HepG2 (cell line): ENCODE data around the gene PHF19. TPM values are rescaled to one million over a fixed set of nuclear protein-coding genes. Genes with fewer than 3 reads are reported as not detected.

ENCODE experiments used
- ATAC-seq: fragments of 200-7000 bp; cut with Tn5 transposase; 3 replicates; pipeline ENCODE4 v1.9.1; 2020; ENCODE audit warnings: mild to moderate bottlenecking, moderate library complexity
- BruUV-seq: library from RNA; stranded (reverse); fragments of 400-500 nt; replicated peaks from 2 replicates; lab custom pipeline; 2021; lab: Mats Ljungman, UMichigan
- CTCF ChIA-PET: fragments of 300-600 bp; formaldehyde crosslinking; extraction: SDS; loops from one replicate; lab custom pipeline; 2021; ENCODE audit warnings: low total read pairs, inconsistent platforms, low intra/inter-chr PET ratio; lab: Yijun Ruan, JAX
- POLR2A ChIA-PET: fragments of 350-600 bp; sonication (Branson Sonifier 250); formaldehyde crosslinking; loops from one replicate; lab custom pipeline; 2020; ENCODE audit warnings: antibody characterized with exemption, inconsistent platforms; lab: Yijun Ruan, JAX
- DNase-seq: peaks from one replicate; pipeline ENCODE4 v3.0.0-alpha.2; 2015; ENCODE audit warnings: low spot score
- FAIRE-seq: peaks from 3 replicates; lab custom pipeline; 2011; peaks lifted over from hg19 to GRCh38; lab: Jason Lieb, UNC
- H2AFZ ChIP-seq: one replicate; pipeline ENCODE4 v1.6.1; 2011; ENCODE audit warnings: low read length, inconsistent platforms
- H3K27ac ChIP-seq: fragments of 300-600 bp; 3 replicates; pipeline ENCODE4 v1.8.0; 2011; ENCODE audit warnings: mixed run types, mild to moderate bottlenecking, mixed read lengths, low read length, inconsistent platforms; ENCODE audit not compliant: insufficient read depth; ENCODE audit errors: extremely low read length
- H3K27me3 ChIP-seq, 2 experiments: fragments of 200-600 bp in 1 of 2; 2 replicates in 1 of 2; 3 replicates in 1 of 2; pipeline versions ENCODE4 v1.6.0 to v1.8.0; 2011; ENCODE audit warnings: low read length in 2 of 2, mild to moderate bottlenecking in 2 of 2, moderate library complexity in 2 of 2, inconsistent platforms in 1 of 2; ENCODE audit not compliant: insufficient read depth in 2 of 2, control insufficient read depth in 1 of 2
- H3K36me3 ChIP-seq, 2 experiments: fragments of 200-600 bp in 1 of 2; replicated peaks in 1 of 2; 2 replicates in 1 of 2; 3 replicates in 1 of 2; pipeline versions ENCODE4 v1.5.1 to v1.8.0; 2011; ENCODE audit warnings: low read length in 2 of 2, inconsistent platforms in 1 of 2; ENCODE audit not compliant: insufficient read depth in 2 of 2, control insufficient read depth in 1 of 2
- H3K4me1 ChIP-seq: 2 replicates; pipeline ENCODE4 v1.5.1; 2012; ENCODE audit warnings: low read length, inconsistent platforms; ENCODE audit not compliant: insufficient read depth
- H3K4me2 ChIP-seq: 2 replicates; pipeline ENCODE4 v1.6.0; 2011; ENCODE audit warnings: low read depth, low read length, inconsistent platforms
- H3K4me3 ChIP-seq, 3 experiments: fragments of 200-600 bp in 1 of 3; sonication (generic), shearing (Covaris generic) in 1 of 3; replicated peaks in 1 of 3; 2 replicates each; pipeline ENCODE4 v1.5.1; 2011 to 2016; ENCODE audit warnings: low read length in 3 of 3, inconsistent platforms in 2 of 3, low read depth in 2 of 3, mild to moderate bottlenecking in 2 of 3, control low read depth in 1 of 3, mixed read lengths in 1 of 3; ENCODE audit not compliant: insufficient read depth in 1 of 3
- H3K79me2 ChIP-seq: one replicate; pipeline ENCODE4 v1.6.1; 2011; ENCODE audit warnings: low read length, inconsistent platforms; ENCODE audit not compliant: insufficient read depth
- H3K9ac ChIP-seq: 2 replicates; pipeline ENCODE4 v1.6.0; 2011; ENCODE audit warnings: mild to moderate bottlenecking, low read depth, low read length, inconsistent platforms; ENCODE audit not compliant: insufficient read depth
- H3K9me3 ChIP-seq: 2 replicates; pipeline ENCODE4 v1.5.1; 2012; ENCODE audit warnings: mild to moderate bottlenecking, low read length
- H4K20me1 ChIP-seq: 2 replicates; pipeline ENCODE4 v1.6.0; 2011; ENCODE audit warnings: inconsistent platforms, mild to moderate bottlenecking, low read length, moderate library complexity; ENCODE audit not compliant: insufficient read depth
- CEBPG ChIP-seq: IDR thresholded peaks from 2 replicates; pipeline ENCODE4 v1.6.1; 2016
- MEIS2 ChIP-seq: sonication (generic); formaldehyde crosslinking; IDR thresholded peaks from 2 replicates; pipeline ENCODE4 v1.9.0; 2021; ENCODE audit warnings: mild to moderate bottlenecking, missing genetic modification reagents
- NFIB ChIP-seq: sonication (generic); formaldehyde crosslinking; IDR thresholded peaks from 2 replicates; pipeline ENCODE4 v1.9.0; 2021; ENCODE audit warnings: missing genetic modification reagents, mild to moderate bottlenecking, borderline replicate concordance
- NFYB ChIP-seq: sonication (generic); formaldehyde crosslinking; IDR thresholded peaks from 2 replicates; pipeline ENCODE4 v1.4.0; 2020; ENCODE audit warnings: missing genetic modification reagents
- SCMH1 ChIP-seq: sonication (generic); formaldehyde crosslinking; IDR thresholded peaks from 2 replicates; pipeline ENCODE4 v1.9.0; 2021; ENCODE audit warnings: missing genetic modification reagents, mild to moderate bottlenecking, borderline replicate concordance
- ZBTB42 ChIP-seq: sonication (generic); formaldehyde crosslinking; IDR thresholded peaks from 2 replicates; pipeline ENCODE4 v1.5.0; 2020; ENCODE audit warnings: mild to moderate bottlenecking, missing genetic modification reagents
- ZNF234 ChIP-seq: sonication (generic); formaldehyde crosslinking; conservative IDR thresholded peaks from 2 replicates; pipeline ENCODE4 v1.5.1; 2020; ENCODE audit warnings: mild to moderate bottlenecking, missing genetic modification reagents
- WGBS: methylation state at CpG from one replicate; pipeline ENCODE4 v1.1.6; 2017; ENCODE audit warnings: low lambda C conversion rate; 5-methylcytosine and 5-hydroxymethylcytosine counted together
- in situ Hi-C: cut with HindIII; loops from 2 replicates; pipeline ENCODE4 v1.10.0; 2017; ENCODE audit warnings: low pct_unique_long_range_greater_than_20kb; ENCODE audit not compliant: extremely low pct_ligation_motif_present
- intact Hi-C: fragments of 100-400 bp; cut with micrococcal nuclease; formaldehyde crosslinking; loops from one replicate; pipeline ENCODE4 v1.10.0; 2022; ENCODE audit not compliant: unreplicated experiment
- polyA plus RNA-seq, 8 experiments: library from polyadenylated mRNA; depleted of rRNA in 3 of 8; stranded (reverse) in 7 of 8; unstranded in 1 of 8; fragments of >200 nt; fragmentation: Illumina TruSeq in 4 of 8; extraction: Trizol in 4 of 8; gene quantifications; 2 replicates each; pipeline versions ENCODE4 v1.2.1 to v1.2.3, GENCODE V29; 2011 to 2016; ENCODE audit warnings: low read depth in 4 of 8, missing spikeins in 1 of 8, mixed read lengths in 1 of 8; ENCODE audit not compliant: insufficient read depth in 1 of 8
- total RNA-seq, 5 experiments: library from RNA; depleted of rRNA; stranded (reverse); fragments of >200 nt; fragmentation: Illumina TruSeq; extraction: Trizol; gene quantifications; 2 replicates each; pipeline ENCODE4 v1.2.3, GENCODE V29; 2016; ENCODE audit warnings: low read depth in 1 of 5
- TF ChIP-seq, protein P1 (sequence below): sonication (generic); formaldehyde crosslinking; IDR thresholded peaks from 2 replicates; pipeline ENCODE4 v1.4.0; 2020; ENCODE audit warnings: missing genetic modification reagents
- TF ChIP-seq, protein P2 (sequence below): sonication (generic); formaldehyde crosslinking; IDR thresholded peaks from 2 replicates; pipeline ENCODE4 v1.4.0; 2020; ENCODE audit warnings: mild to moderate bottlenecking, missing genetic modification reagents

PHF19 gene
- total and polyA plus RNA-seq, 2 of the 13 experiments (the other 11 are each of a cell fraction or from before 2014, with no cell fraction given): 29.7 to 41.3 TPM

DNA sequence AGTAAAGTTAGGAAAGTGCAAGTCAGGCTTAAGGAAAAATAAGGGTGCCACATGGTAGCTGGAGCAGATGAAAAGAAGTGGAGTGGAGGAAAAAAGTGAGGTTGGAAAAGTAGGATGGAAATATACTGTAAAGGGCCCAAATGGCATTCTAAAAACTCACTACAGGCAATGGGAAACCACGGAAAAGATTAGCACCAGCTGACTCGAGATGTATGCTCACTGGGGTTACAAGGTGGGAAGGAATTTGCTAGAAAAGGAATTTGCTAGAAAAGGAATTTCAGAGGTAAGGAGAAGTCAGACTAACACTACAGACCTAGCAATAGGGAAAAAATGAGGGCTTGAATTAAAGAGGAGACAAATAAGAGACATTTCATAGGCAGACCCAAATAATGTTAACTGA, 37.8 kb downstream of the PHF19 start (continued):
- TF ChIP-seq, protein P1, sequence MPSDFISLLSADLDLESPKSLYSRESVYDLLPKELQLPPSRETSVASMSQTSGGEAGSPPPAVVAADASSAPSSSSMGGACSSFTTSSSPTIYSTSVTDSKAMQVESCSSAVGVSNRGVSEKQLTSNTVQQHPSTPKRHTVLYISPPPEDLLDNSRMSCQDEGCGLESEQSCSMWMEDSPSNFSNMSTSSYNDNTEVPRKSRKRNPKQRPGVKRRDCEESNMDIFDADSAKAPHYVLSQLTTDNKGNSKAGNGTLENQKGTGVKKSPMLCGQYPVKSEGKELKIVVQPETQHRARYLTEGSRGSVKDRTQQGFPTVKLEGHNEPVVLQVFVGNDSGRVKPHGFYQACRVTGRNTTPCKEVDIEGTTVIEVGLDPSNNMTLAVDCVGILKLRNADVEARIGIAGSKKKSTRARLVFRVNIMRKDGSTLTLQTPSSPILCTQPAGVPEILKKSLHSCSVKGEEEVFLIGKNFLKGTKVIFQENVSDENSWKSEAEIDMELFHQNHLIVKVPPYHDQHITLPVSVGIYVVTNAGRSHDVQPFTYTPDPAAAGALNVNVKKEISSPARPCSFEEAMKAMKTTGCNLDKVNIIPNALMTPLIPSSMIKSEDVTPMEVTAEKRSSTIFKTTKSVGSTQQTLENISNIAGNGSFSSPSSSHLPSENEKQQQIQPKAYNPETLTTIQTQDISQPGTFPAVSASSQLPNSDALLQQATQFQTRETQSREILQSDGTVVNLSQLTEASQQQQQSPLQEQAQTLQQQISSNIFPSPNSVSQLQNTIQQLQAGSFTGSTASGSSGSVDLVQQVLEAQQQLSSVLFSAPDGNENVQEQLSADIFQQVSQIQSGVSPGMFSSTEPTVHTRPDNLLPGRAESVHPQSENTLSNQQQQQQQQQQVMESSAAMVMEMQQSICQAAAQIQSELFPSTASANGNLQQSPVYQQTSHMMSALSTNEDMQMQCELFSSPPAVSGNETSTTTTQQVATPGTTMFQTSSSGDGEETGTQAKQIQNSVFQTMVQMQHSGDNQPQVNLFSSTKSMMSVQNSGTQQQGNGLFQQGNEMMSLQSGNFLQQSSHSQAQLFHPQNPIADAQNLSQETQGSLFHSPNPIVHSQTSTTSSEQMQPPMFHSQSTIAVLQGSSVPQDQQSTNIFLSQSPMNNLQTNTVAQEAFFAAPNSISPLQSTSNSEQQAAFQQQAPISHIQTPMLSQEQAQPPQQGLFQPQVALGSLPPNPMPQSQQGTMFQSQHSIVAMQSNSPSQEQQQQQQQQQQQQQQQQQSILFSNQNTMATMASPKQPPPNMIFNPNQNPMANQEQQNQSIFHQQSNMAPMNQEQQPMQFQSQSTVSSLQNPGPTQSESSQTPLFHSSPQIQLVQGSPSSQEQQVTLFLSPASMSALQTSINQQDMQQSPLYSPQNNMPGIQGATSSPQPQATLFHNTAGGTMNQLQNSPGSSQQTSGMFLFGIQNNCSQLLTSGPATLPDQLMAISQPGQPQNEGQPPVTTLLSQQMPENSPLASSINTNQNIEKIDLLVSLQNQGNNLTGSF (CRISPR knock-in tag): no peak
- no peak for TF ChIP-seq ZBTB42 (CRISPR knock-in tag)

DNA sequence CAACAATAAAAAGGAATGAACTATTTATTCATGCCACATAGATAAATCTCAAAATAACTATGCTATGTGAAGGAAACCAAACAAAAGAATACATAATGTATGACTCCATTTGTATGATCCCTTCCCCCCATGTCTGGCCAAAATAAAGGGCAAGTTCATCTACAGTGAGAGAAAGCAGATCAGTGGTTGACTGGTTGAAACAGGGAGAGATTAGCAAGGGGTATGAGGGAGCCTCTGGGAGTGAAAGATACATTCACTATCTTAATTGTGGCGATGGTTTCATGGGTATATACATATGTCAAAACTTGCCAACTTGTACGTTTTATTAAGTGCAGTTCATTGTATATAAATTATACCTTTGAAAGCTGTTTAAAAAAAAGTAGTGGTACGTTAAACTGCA, 39.1 kb downstream of the PHF19 start:
- Histone ChIP-seq H3K36me3 (peaks cover 0 to 15% of the 10 kb centered on the region in 2 experiments; a peak in 2 of 5 replicates), H3K4me1 (peaks cover 18% of the 10 kb centered on the region), H3K9ac (no peak overlapping the region), H3K79me2 (peaks cover 26% of the 10 kb centered on the region), H3K4me3 (no peak overlapping the region), H2AFZ (no peak overlapping the region), H3K4me2 (no peak overlapping the region), H3K9me3 (no peaks in the 10 kb centered on the region), H4K20me1 (no peaks in the 10 kb centered on the region), H3K27ac (no peak overlapping the region), H3K27me3 (peaks cover 0 to 3% of the 10 kb centered on the region in 2 experiments; a peak in 1 of 5 replicates)
- intact Hi-C loops: no loop called here
- POLR2A ChIA-PET: no interaction called here
- 91% methylated on average over 3 of the region's 3 CpGs for WGBS
- BruUV-seq: no TSS peak
- in situ Hi-C loops: no loop called here
- no peak for ATAC-seq
- CTCF ChIA-PET: no interaction called here
- no peak for DNase-seq
- FAIRE-seq: no peak
- TF ChIP-seq NFYB: no peak
- TF ChIP-seq CEBPG: no peak
- no peak for TF ChIP-seq NFIB
- no peak for TF ChIP-seq SCMH1 (CRISPR knock-in tag)
- no peak for TF ChIP-seq MEIS2
- TF ChIP-seq ZNF234 (CRISPR knock-in tag): no peak
- TF ChIP-seq, protein P2, sequence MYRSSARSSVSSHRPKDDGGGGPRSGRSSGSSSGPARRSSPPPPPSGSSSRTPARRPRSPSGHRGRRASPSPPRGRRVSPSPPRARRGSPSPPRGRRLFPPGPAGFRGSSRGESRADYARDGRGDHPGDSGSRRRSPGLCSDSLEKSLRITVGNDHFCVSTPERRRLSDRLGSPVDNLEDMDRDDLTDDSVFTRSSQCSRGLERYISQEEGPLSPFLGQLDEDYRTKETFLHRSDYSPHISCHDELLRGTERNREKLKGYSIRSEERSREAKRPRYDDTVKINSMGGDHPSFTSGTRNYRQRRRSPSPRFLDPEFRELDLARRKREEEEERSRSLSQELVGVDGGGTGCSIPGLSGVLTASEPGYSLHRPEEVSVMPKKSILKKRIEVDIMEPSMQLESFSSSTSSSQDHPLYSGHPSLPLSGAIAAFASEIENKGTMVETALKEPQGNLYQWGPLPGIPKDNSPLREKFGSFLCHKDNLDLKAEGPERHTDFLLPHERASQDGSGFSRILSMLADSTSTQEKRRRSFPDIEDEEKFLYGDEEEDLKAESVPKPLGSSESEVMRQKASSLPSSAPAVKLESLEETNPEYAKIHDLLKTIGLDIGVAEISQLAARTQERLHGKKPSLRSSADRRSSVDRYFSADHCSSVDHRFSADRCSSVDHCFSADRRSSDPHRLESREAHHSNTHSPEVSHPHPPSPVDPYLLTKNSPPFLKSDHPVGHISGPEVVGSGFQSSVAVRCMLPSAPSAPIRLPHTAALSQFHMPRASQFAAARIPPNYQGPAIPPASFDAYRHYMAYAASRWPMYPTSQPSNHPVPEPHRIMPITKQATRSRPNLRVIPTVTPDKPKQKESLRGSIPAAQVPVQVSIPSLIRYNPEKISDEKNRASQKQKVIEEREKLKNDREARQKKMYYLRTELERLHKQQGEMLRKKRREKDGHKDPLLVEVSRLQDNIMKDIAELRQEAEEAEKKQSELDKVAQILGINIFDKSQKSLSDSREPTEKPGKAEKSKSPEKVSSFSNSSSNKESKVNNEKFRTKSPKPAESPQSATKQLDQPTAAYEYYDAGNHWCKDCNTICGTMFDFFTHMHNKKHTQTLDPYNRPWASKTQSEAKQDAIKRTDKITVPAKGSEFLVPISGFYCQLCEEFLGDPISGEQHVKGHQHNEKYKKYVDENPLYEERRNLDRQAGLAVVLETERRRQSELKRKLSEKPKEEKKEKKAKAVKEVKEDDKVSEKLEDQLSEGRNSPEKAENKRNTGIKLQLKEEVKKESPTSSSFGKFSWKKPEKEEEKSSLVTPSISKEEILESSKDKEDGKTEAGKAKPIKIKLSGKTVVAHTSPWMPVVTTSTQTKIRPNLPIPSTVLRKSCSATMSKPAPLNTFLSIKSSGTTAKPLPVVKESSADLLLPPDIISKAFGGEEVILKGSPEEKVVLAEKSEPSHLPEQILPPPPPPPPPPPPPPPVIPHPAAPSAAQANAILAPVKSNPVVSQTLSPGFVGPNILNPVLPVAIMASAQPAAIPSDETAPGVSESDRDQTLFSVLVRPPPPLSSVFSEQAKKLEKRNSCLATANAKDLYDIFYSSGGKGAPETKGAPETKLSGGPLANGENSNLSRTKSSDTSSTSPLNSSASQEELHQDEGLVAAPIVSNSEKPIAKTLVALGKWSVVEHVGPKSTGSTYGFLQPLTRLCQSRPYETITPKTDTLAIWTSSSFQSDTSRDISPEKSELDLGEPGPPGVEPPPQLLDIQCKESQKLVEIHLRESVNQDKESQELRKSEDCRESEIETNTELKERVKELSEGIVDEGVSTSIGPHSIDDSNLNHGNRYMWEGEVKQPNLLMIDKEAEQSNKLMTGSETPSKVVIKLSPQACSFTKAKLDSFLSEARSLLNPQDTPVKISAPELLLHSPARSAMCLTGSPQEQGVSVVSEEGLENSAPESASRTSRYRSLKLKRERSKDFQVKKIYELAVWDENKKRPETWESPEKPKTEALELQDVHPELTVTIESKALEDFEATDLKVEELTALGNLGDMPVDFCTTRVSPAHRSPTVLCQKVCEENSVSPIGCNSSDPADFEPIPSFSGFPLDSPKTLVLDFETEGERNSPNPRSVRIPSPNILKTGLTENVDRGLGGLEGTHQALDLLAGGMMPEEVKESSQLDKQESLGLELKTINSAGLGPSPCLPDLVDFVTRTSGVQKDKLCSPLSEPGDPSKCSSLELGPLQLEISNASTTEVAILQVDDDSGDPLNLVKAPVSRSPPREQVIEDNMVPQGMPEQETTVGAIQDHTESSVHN (CRISPR knock-in tag): no peak
